ENCODE results near the gene QRFPR.
"Not testable (repeated sequence)": the region's sequence is repeated elsewhere in the genome, so short reads cannot be mapped to it uniquely, and the experiment has no call there.

The QRFPR gene

DNA sequence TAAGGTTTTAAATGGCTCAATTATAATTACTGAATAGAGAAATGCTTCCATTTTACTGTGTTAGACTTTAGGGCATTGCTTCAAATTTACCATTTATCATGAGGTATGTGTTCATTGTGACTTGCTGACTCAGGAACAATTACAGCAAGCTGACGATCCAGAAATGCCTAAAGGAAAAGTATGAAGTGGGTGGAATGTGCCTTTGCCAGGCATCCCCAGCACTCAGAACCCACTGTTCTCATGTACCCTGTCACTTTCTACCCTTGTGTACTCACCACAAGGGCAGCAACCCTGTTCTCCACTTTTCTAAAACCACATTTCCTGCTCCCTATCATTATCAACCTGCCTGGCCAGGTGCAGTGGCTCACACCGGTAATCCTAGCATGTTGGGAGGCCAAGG is 41.5 kb downstream of the QRFPR start:
- DNase-seq, result no peak

DNA sequence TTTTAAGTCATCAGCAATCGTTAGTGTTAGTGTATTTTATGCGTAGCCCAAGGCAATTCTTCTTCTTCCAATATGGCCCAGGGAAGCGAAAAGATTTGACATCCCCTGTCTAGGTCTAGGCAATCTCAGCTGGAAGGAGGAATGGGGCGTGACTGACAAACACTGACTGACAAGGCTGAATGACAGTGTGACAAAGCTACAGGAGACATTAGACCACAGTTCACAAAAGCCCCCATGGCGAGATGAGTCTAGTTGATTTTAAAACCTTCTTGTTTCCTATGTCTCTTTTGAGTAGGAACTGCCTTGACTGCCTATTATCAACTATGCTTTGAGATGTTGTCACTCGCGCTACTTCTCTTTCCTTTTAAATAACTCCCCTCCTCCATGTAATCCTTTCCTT is 42.3 kb downstream of the QRFPR start:
- no peak for DNase-seq

DNA sequence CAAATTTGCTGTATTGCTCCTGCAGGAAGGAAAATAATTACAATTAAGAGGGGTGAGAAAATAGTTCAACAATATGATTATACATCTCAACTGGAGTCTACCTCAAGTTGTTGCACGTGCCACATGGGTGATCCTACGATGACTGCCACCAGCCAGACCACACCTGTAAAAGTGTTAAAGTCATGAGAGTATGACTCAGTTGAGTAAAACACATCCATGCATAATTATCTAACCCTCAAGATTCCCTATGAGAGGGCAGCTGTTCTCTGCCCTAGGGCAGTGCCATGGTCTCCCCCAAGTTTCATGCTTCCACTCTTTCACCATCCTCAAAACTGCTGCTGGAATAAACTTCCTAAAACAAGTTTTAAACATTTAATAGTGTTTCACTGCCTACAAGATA is 44.1 kb downstream of the QRFPR start:
- no peak for DNase-seq

DNA sequence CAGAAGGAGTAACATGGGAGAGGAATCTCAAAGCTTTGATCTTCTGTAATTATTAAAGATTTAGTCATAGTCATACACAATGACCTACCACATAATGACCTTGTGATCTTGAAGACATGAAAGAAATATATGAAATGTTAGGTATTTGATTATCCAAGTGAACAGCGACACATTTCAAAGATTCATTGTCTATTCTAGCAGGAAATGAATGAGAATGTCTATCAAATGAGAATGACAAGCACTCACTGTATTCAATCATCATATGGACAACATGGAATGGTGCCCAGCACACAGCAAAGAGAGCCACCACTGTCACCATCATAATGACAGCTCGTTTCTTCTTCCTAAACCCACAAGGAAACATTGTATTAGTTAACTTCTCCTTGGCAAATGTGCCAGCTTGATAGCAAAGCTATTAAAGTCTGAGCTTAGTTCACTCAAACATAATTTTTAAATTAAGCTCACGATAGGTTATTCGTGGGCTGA is 50.6 kb downstream of the QRFPR start:
- DNase-seq, result no peak

DNA sequence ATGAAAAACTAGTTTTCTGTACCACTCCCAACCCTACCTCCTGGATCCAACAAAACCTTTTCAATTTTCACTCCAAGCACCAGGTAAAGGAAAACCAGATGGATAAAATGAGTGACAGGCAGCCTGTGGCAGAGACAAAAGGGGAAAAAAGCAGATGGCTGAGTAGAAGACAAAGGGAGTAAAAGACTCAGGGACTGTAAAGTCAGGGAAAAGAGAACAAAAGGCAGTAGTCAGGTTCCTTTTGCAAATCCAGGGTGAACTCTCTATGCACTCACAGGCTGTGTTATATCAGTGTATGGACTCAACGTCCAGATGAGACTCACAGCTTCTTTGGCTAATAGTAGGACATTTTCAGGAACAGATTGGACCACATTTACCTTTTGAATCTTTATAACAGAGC is 54.2 kb downstream of the QRFPR start:
- no peak for DNase-seq

DNA sequence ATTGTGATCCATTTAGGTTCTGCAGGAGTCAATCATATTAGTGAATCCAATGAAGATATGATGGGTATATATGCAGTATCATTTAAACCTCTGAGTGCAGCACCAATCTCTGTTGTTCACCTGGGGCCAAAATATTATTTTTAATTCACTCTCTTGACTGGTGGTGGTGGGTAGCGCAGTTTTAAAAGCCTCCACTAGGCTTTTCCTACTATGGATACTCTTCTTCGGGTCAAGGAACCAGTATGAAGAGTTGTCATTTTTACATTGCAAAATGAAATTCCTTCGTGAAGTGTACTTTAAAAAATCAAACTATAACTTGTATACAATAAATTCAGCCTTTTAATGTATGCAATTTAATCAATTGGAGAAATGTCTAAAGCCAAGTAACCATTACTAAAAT is 56.5 kb downstream of the QRFPR start:
- DNase-seq, result no peak

DNA sequence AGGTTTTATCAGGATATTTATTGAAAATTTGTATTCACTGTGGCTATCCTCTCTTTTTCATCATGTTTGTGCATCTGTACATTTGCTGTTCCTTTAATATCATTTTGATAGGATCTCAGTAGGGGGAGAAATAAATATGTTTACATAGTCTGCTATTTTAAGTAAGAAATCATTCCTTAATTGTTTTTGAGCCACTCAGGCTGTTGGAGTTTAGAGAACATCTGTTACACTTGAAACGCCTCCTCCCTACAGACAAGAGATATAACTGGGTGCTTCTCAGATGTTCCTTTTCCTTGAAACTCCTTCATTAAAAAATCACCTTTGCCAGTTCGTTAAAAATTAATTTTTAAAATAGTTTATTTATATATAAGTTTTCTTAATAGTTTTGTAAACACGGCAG is 59.4 kb downstream of the QRFPR start:
- DNase-seq, result no peak

DNA sequence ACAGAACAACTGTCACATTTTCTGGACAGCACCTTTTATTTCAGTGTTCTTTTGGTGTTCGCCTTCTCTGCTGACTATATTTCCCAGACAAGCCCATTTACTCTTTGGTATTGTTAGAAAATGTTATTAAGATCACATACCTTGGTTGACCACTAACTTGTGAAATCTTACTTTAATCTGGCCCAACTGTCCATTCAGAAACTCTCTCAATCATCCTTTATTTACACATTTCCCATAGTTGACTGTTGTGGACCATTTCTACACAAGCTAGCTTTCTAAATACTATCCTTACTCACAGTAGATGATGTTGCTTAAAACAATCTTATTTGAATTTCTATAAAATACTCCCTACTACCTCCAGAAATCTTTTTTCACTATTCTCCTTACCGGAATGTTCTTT is 64.7 kb downstream of the QRFPR start:
- DNase-seq, result no peak

DNA sequence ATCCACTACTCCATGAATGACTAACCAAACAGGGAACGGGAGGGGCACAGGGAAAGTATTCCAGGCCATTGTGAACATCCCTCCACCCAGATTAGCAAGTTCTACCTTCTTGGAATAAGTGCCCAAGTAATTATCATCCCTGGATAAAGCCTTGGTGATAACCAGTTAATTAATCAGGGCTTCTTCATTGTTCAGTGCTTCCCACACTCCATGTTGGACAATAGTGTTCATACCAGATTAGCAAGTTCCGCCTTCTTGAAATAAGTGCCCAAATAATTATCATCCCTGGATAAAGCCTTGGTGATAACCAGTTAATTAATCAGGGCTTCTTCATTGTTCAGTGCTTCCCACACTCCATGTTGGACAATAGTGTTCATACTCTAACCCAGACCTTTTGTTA is 67.4 kb downstream of the QRFPR start:
- not testable (repeated sequence) for DNase-seq

DNA sequence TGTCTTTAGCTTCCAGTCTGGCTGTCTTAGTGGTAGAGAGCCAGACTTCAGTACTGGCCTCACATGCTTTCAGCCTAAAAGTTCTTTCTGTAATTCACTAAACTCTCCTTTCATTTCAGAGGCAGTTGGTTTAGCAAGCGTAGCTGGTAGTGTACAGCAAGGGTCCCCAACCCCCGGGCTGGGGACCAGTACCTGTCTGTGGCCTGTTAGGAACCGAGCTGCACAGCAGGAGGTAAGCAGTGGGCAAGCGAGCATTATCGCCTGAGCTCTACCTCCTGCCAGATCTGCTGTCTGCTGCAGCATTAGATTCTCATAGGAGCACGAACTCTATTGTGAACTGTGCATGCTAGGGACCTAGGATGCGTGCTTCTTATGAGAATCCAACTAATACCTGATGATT is 72.0 kb downstream of the QRFPR start:
- no peak for DNase-seq

DNA sequence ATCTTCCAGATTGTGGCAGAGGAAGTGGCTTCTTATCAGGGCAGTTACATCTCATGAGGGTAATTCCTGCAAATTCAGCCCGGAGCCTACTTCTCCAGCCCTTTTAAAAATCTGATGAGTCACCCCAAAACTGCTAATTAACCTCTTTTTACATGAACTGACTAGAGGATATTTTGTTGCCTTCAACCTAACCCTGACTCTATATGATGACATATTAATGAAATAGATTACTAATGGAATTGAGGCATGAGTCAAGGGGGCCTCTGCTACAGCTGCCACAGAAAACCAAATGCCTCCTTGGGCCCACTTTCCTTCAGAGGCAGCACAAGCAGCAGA is 72.5 kb downstream of the QRFPR start:
- no peak for DNase-seq

DNA sequence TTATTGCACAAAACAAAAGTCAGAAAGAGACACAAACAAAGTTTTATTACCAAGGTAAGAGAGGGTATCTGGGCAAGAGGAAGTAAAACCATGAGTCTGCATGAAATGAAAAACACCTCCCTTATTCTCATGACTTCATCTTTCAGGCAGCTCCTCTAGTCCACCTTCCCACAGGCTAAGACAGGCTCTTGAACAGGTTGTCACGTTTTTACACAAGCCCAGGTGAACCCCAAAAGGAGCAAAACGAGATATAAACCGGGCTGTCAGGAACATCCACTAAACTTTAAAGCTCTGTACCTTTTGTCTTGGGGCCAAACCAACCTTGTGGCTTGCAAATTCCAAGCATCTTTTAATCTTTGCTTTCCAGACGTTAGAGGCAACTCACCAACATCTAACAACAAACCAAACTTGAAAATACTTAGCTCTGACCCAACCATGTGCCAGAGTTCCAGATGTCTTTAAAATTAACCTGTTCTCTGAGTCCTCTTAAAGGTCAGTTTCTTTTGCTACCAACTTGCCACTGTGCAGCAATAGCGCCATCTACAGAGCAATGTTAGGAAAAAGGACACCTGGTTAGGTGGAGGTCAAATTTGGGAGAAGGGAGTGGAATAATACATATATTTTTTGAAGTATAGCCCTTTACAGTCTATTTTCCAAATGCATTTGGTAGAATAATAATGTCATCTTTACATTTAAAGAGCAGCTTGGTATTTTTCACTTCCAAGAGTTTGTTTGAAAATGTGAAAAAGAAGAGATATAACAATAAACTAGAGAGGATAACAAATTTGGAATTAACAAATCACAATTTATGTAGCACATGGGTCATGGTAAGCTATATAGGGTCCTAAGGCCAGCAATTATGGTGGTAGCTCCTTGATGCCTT is 73.1 kb downstream of the QRFPR start:
- DNase-seq, result peak; percentile 51

DNA sequence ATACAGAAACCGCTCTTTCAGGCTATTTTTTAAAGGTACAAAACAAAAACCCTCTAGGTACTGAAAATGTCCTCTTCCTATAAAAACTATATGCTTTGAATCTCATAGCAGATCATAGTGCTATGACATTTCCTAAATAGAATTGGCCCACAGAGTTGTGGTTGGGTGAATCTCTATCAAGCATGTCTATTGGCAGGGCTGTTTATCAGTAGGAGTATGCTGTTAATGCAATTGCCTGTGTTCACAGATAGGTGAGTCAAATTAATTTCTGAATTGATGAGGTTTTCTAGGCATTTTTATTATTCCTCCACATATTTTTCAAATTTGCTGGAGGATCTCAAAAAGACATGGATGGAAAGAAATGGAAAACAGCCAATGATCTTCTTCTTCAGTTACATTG is 73.9 kb downstream of the QRFPR start:
- no peak for DNase-seq

DNA sequence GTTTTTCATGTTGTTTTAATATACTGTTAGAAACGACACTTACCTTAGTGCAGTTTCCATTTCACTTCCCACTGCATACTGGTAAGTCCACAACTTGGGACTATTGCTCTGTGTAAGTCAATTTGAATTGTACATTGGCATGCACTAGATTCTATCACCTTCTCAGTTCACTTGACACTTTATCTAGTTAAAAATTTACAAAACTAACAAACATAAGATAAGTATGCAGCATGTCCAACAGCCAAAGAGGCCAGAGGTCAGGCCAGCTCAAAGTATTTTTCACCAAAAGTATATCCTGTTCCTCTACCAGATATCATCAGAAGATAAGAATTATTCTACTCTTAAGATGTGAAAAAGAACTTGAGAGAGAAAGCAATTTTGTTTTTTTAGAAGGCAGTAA is 75.9 kb downstream of the QRFPR start:
- no peak for DNase-seq

DNA sequence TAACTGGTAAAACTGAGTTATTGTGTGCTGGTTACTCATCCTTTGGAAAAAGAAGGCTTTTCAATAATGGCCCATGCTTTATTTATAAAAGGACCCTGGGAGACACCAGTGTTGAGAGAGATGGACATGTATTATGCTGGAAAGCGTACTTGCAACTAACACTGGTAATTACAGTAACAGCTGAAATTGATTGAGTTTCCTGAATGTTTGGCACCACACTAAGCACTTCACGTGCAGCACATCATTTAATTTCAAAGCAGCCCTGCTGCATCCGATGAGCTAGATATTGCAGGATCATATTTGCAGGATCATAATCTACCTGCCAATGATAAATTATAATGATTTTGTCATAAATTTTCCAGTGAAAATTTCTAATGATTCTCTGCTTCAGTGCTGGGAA is 81.5 kb downstream of the QRFPR start:
- DNase-seq, result no peak

DNA sequence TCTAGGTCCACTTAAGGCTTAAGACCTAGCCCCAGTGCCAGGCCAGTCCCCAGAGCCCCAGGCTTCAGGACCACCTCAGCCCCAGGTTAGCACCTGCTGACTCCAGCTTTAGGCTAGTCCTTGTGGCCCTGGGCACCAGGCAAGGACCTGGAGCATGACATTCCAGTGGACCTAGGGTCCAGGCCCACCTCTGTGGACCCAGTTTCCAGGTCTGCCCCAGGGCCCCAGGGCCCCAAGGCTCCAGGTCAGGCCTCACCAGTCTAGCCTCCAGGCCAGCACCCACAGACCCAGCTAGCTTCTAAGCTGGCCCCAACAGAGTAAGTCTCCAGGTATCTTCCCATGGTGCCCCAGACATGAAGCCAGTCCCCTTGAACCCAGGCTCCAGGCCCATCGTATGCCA is 97.5 kb downstream of the QRFPR start:
- DNase-seq, result no peak

DNA sequence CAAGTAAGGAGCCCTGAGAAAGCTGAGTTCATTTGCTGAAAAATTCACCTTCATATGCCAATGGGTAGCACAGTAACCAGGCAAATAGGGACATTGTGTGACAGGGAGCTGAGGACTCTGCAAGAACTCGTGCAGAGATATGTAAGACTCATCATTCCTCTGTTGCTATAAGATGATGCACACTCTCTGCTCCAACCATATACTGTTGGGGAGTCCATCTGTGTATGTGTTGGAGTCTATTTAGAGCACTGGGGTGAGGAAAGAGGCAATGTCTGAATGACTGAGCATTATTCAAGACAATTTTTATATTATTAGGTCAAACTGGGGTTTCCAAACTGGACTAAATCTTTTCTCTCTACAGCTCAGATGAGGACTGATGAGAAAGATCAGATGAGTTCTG is 100.4 kb downstream of the QRFPR start:
- DNase-seq, result no peak

DNA sequence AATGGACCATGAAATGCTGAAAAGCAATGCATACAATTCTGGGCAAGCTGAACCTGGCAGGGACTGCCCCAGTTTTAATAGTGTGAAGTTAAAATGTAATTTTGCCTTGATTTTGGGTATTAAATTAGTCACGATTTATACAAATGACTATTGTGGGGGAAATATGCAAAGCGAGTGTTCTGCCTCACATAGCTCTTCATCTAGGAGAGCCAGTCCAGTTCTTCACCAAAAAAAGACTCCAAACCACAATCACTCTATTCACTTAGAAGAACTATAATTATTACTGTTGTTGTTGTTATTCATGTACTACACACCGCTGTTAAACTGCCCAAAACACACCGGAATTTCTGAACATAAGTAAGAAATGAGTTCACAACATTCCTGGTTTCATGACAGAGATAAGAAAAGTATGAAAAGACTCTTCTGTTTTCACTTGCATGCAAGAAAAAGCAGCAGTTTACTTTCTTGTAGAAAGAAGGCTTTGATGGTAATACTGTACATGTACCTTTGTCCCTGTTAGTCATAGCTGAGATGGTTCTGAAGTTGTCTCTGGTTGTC is 101.9 kb downstream of the QRFPR start:
- no peak for DNase-seq

Measured in stimulated activated CD8-positive, alpha-beta memory T cell treated with anti-CD3 and anti-CD28 coated beads, Interleukin-4, amount 100 ng/mL, for 48 hours (primary cell).